Chondrocyte (in vitro differentiated cells): ENCODE measurements around the gene BCL2L12. TPM values are rescaled to one million over a fixed set of nuclear protein-coding genes. Genes with fewer than 3 reads are reported as not detected.

ENCODE experiments used
- DNase-seq: peaks from one replicate; pipeline ENCODE4 v3.0.0; 2021; ENCODE audit warnings: mixed read lengths, low spot score
- H3K27ac Mint-ChIP-seq: one replicate; pipeline ENCODE4 v1.8.0; 2021; ENCODE audit warnings: mild to moderate bottlenecking, moderate library complexity, mixed read lengths; ENCODE audit not compliant: unreplicated experiment
- H3K27me3 Mint-ChIP-seq: 2 replicates; pipeline ENCODE4 v1.8.0; 2021; ENCODE audit warnings: low read depth, mixed read lengths
- H3K36me3 Mint-ChIP-seq: 2 replicates; pipeline ENCODE4 v1.8.0; 2021; ENCODE audit warnings: low read depth, mixed read lengths
- H3K4me1 Mint-ChIP-seq: 2 replicates; pipeline ENCODE4 v1.8.0; 2021; ENCODE audit warnings: low read depth, mild to moderate bottlenecking, mixed read lengths
- H3K4me3 Mint-ChIP-seq: one replicate; pipeline ENCODE4 v1.8.0; 2021; ENCODE audit warnings: mild to moderate bottlenecking, moderate library complexity, mixed read lengths; ENCODE audit not compliant: unreplicated experiment
- H3K9me3 Mint-ChIP-seq: 2 replicates; pipeline ENCODE4 v1.8.0; 2021; ENCODE audit warnings: low read depth, mixed read lengths
- CTCF ChIP-seq: fragments of 200-600 bp; sonication (generic); IDR thresholded peaks from 2 replicates; pipeline ENCODE4 v1.5.0; 2021; ENCODE audit warnings: antibody characterized with exemption, mild to moderate bottlenecking, moderate library complexity
- total RNA-seq: library from RNA; stranded (reverse); gene quantifications from 3 replicates; pipeline ENCODE4 v1.2.1, GENCODE V29; 2021

BCL2L12 gene
- total RNA-seq, 1 donor from 2014 or later = 18.3 TPM

GRCh38 chr19:49640113-49640898 lies 25.4 kb upstream of the BCL2L12 start, which contains the start of gene RRAS:
Gene RRAS (minus strand): TSS chr19:49640143. CDS start chr19:49640098, 45 bp downstream.
- Mint-ChIP-seq H3K36me3 (peaks cover 5% of the 10 kb centered on the region), H3K27me3 (no peaks in the 10 kb centered on the region), H3K4me3 (peak within 1 kb of the TSS; percentile 98), H3K9me3 (no peaks in the 10 kb centered on the region), H3K27ac (peak within 1 kb of the TSS; percentile 100), H3K4me1 (peaks cover 77% of the 10 kb centered on the region)
- DNase-seq = peak; percentile 99
- TF ChIP-seq CTCF = no peak

- Mint-ChIP-seq H3K4me1 (peaks cover 66% of the 10 kb centered on the region), H3K9me3 (no peaks in the 10 kb centered on the region), H3K4me3 (peak within 1 kb of the TSS; percentile 98), H3K36me3 (peaks cover 7% of the 10 kb centered on the region), H3K27ac (peak within 1 kb of the TSS; percentile 100), H3K27me3 (no peaks in the 10 kb centered on the region)
- TF ChIP-seq CTCF = no peak
- peak; percentile 100 for DNase-seq
These were observed 23.8 kb upstream of the BCL2L12 start, which contains the start of gene SCAF1 for GRCh38 chr19:49641688-49642491. Gene SCAF1 (plus strand): TSS chr19:49642209. CDS start chr19:49645027, 2,818 bp downstream.

- peak overlapping the region; percentile 100 for H3K27ac Mint-ChIP-seq
- peak overlapping the region; percentile 98 for H3K4me3 Mint-ChIP-seq
- H3K36me3 Mint-ChIP-seq = peaks cover 11% of the 10 kb centered on the region
- H3K27me3 Mint-ChIP-seq = no peaks in the 10 kb centered on the region
- no peaks in the 10 kb centered on the region for H3K9me3 Mint-ChIP-seq
- DNase-seq = no peak
- H3K4me1 Mint-ChIP-seq = peaks cover 62% of the 10 kb centered on the region
- TF ChIP-seq CTCF = no peak
These were observed 23.2 kb upstream of the BCL2L12 start for GRCh38 chr19:49642492-49643035.

GRCh38 chr19:49643466-49643865 lies 22.3 kb upstream of the BCL2L12 start:
- Mint-ChIP-seq H3K4me1 (peaks cover 54% of the 10 kb centered on the region), H3K27ac (peak overlapping the region; percentile 100), H3K4me3 (peak overlapping the region; percentile 98), H3K27me3 (no peaks in the 10 kb centered on the region), H3K36me3 (peaks cover 11% of the 10 kb centered on the region), H3K9me3 (no peaks in the 10 kb centered on the region)
- DNase-seq = no peak
- TF ChIP-seq CTCF = no peak

GRCh38 chr19:49645592-49645991 lies 20.1 kb upstream of the BCL2L12 start:
- no peak overlapping the region for H3K27ac Mint-ChIP-seq
- H3K36me3 Mint-ChIP-seq = peaks cover 13% of the 10 kb centered on the region

More at GRCh38 chr19:49645592-49645991, 20.1 kb upstream of the BCL2L12 start:
- Mint-ChIP-seq H3K27me3 (no peaks in the 10 kb centered on the region), H3K4me3 (no peak overlapping the region), H3K9me3 (no peaks in the 10 kb centered on the region), H3K4me1 (peaks cover 42% of the 10 kb centered on the region)
- no peak for TF ChIP-seq CTCF
- DNase-seq = no peak
